WTC11 (cell line): ENCODE data around the gene WDR55.
"Not testable (repeated sequence)": the region's sequence is repeated elsewhere in the genome, so short reads cannot be mapped to it uniquely, and the experiment has no call there.

ENCODE experiments used
- NFE2L1 ChIP-seq: sonication (generic); formaldehyde crosslinking; IDR thresholded peaks from 2 replicates; pipeline ENCODE4 v1.8.1; 2023; ENCODE audit warnings: missing genetic modification reagents
- SP1 ChIP-seq: sonication (generic); formaldehyde crosslinking; conservative IDR thresholded peaks from 2 replicates; pipeline ENCODE4 v1.8.1; 2022; ENCODE audit warnings: missing genetic modification reagents
- TF ChIP-seq, protein P1 (sequence below): fragments of 200-600 bp; IDR thresholded peaks from 2 replicates; pipeline ENCODE4 v1.8.0; 2022; ENCODE audit warnings: antibody characterized with exemption
- TF ChIP-seq, protein P2 (sequence below): sonication (generic); formaldehyde crosslinking; IDR thresholded peaks from 2 replicates; pipeline ENCODE4 v1.8.1; 2023; ENCODE audit warnings: mild to moderate bottlenecking, missing genetic modification reagents, moderate library complexity
- TF ChIP-seq, protein P3 (sequence below): sonication (generic); formaldehyde crosslinking; IDR thresholded peaks from 2 replicates; pipeline ENCODE4 v1.8.1; 2023; ENCODE audit warnings: mild to moderate bottlenecking, missing genetic modification reagents, borderline replicate concordance
- TF ChIP-seq, protein P4 (sequence below): sonication (generic); formaldehyde crosslinking; IDR thresholded peaks from 2 replicates; pipeline ENCODE4 v1.8.1; 2023; ENCODE audit warnings: mild to moderate bottlenecking, missing genetic modification reagents

DNA sequence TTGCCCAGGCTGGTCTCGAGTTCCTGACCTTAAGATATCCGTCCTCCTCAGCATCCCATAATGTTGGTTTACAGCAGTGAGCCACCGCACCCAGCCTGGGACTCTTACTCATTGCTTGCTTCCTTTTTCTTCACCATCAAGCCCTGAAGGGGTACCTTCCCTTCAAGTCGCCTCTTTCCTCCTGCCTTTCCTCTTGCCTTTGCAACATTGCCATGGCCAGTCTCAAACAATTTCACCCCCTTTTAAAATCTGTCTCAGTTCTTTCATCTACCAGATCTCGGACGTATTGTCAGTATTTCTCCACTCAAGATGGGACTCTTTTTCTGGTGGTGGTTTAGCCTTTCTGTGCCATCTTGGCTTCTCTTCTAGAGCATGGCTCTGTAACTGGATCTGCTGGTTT lies 56.0 kb downstream of the WDR55 start:
- TF ChIP-seq, protein P1, sequence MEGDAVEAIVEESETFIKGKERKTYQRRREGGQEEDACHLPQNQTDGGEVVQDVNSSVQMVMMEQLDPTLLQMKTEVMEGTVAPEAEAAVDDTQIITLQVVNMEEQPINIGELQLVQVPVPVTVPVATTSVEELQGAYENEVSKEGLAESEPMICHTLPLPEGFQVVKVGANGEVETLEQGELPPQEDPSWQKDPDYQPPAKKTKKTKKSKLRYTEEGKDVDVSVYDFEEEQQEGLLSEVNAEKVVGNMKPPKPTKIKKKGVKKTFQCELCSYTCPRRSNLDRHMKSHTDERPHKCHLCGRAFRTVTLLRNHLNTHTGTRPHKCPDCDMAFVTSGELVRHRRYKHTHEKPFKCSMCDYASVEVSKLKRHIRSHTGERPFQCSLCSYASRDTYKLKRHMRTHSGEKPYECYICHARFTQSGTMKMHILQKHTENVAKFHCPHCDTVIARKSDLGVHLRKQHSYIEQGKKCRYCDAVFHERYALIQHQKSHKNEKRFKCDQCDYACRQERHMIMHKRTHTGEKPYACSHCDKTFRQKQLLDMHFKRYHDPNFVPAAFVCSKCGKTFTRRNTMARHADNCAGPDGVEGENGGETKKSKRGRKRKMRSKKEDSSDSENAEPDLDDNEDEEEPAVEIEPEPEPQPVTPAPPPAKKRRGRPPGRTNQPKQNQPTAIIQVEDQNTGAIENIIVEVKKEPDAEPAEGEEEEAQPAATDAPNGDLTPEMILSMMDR = not testable (repeated sequence)
- TF ChIP-seq NFE2L1, SP1 (CRISPR knock-in tag): not testable (repeated sequence)
- TF ChIP-seq, protein P2, sequence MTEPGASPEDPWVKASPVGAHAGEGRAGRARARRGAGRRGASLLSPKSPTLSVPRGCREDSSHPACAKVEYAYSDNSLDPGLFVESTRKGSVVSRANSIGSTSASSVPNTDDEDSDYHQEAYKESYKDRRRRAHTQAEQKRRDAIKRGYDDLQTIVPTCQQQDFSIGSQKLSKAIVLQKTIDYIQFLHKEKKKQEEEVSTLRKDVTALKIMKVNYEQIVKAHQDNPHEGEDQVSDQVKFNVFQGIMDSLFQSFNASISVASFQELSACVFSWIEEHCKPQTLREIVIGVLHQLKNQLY (CRISPR knock-in tag) = not testable (repeated sequence)
- TF ChIP-seq, protein P3, sequence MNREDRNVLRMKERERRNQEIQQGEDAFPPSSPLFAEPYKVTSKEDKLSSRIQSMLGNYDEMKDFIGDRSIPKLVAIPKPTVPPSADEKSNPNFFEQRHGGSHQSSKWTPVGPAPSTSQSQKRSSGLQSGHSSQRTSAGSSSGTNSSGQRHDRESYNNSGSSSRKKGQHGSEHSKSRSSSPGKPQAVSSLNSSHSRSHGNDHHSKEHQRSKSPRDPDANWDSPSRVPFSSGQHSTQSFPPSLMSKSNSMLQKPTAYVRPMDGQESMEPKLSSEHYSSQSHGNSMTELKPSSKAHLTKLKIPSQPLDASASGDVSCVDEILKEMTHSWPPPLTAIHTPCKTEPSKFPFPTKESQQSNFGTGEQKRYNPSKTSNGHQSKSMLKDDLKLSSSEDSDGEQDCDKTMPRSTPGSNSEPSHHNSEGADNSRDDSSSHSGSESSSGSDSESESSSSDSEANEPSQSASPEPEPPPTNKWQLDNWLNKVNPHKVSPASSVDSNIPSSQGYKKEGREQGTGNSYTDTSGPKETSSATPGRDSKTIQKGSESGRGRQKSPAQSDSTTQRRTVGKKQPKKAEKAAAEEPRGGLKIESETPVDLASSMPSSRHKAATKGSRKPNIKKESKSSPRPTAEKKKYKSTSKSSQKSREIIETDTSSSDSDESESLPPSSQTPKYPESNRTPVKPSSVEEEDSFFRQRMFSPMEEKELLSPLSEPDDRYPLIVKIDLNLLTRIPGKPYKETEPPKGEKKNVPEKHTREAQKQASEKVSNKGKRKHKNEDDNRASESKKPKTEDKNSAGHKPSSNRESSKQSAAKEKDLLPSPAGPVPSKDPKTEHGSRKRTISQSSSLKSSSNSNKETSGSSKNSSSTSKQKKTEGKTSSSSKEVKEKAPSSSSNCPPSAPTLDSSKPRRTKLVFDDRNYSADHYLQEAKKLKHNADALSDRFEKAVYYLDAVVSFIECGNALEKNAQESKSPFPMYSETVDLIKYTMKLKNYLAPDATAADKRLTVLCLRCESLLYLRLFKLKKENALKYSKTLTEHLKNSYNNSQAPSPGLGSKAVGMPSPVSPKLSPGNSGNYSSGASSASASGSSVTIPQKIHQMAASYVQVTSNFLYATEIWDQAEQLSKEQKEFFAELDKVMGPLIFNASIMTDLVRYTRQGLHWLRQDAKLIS (CRISPR knock-in tag) = not testable (repeated sequence)
- TF ChIP-seq, protein P4, sequence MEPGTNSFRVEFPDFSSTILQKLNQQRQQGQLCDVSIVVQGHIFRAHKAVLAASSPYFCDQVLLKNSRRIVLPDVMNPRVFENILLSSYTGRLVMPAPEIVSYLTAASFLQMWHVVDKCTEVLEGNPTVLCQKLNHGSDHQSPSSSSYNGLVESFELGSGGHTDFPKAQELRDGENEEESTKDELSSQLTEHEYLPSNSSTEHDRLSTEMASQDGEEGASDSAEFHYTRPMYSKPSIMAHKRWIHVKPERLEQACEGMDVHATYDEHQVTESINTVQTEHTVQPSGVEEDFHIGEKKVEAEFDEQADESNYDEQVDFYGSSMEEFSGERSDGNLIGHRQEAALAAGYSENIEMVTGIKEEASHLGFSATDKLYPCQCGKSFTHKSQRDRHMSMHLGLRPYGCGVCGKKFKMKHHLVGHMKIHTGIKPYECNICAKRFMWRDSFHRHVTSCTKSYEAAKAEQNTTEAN (CRISPR knock-in tag) = not testable (repeated sequence)
